GM21786 (cell line): ENCODE data around the gene SHH.
A peak's percentile ranks its signal among the peaks of the same experiment; 100 is the strongest.
"Not testable (repeated sequence)": the region's sequence is repeated elsewhere in the genome, so short reads cannot be mapped to it uniquely, and the experiment has no call there.

ENCODE experiments used
- ATAC-seq: cut with Tn5 transposase; IDR thresholded peaks from one replicate; pipeline ENCODE4 v1.9.1; 2021; ENCODE audit not compliant: unreplicated experiment

SHH gene

DNA sequence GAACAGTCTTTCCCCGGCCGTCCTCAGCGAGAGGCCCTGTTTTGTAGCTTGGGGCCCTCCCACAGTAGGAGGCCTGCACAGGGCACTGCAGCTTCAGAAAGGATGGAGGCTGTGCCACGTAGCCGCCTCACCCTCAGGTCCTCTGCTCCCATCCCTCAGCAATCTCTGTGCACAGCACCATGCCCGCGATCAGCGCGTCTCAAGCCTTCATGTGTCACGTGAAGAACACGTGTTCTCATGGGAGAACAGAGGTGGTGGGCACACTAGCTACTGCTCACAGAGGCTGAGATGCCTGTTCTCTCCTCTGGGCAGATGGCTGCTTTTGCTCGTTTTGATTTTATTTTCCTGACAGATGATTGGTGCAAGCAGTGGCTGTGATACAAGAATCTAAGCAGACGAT, 8.5 kb upstream of the SHH start:
- ATAC-seq: no peak

GRCh38 chr7:155820246-155820645, 8.0 kb upstream of the SHH start:
- ATAC-seq: no peak

DNA sequence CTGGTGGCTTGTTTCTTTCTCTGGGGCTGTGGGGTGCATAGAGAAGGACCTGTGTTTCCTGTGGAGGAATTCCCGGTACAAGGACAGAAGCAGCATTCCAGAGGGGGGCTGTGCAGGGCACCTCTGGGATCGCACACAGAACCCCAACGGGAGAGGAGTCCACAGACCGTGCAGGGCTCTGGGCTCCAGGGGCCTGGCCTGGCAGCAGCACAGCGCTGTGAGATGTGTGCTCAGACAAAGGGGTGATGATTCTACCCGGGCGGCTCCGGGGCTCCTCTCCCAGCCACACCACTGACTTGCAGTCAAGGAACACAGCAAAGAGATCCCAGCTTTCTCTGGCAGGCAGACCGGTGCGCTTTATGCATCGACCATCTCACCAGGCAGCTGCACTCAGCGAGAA, 6.9 kb upstream of the SHH start:
- no peak for ATAC-seq

GRCh38 chr7:155818820-155819168, 6.5 kb upstream of the SHH start:
- no peak for ATAC-seq

GRCh38 chr7:155818154-155818819, 6.0 kb upstream of the SHH start:
- ATAC-seq: no peak

DNA sequence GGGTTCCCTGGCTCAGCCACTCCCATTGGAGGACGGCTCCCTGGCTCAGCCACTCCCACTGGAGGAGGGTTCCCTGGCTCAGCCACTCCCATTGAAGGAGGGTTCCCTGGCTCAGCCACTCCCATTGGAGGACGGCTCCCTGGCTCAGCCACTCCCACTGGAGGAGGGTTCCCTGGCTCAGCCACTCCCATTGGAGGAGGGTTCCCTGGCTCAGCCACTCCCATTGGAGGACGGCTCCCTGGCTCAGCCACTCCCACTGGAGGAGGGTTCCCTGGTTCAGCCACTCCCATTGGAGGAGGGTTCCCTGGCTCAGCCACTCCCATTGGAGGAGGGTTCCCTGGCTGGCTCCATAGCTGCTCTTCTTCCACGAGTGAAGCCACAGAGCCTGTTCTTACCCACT, 5.3 kb upstream of the SHH start:
- ATAC-seq: not testable (repeated sequence)

DNA sequence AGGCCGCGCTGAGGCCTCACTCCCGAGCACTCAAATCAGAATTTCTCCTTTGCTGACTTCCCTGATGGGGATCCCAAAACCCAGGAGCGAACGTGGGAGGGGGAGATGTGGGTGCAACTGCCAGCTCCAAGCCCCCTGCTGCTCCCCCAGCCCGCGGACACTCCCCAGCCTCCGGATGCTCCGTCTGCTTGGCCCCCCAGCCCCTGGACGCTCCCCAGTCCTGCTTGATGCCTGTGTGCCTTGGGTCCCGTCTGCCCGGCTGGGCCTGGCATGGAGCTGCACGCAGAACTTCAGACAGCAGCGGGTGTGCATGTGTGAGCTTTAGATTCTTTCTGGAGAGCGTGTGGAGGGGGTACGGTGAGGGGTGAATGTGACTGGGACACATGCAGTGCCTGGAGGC, 4.7 kb upstream of the SHH start:
- no peak for ATAC-seq

- ATAC-seq: no peak
Observed at GRCh38 chr7:155816192-155816508, 3.9 kb upstream of the SHH start.

DNA sequence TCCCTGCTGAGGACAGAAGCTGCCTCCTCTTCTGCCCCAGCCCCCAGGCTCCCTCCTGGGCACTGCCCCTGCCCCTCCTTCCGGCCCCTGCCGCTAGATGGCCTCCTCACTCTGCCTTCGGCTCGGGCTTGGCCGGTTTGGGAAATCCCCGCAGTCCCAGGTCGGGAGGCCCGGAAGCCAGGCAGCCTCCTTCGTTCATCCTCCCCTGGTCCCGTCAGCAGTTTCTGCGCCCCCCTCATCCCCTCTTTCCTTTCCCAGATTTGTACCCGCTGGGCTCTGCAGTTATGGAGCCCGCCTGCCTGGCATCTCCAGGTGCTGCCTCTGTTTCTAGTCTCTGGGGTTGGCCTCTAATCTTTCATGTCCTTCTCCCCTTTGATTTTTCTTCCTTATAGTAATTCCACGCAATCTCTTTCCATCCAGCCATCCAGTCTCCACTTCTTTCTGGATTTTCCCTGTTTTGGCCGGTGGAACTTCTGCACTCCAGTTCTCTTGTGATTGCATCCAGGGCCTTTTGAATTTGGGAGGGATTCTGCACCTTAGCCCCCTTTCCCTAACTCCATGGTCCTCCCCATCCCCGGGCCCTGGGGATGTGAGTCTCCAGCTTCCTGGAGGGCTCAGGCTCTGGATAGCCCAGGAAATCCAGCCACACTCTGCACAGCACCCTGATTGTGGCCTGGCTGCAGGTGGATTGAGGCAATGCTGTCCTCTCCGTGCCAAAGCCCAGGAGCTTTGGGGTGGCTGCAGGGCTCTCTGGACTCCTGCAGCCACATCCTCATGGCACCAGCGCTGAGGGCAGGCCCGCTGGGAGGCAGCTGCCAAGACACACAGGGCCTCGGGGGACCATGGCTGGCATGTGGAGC, 3.3 kb upstream of the SHH start:
- peak; percentile 94 for ATAC-seq

- ATAC-seq: no peak
Observed at GRCh38 chr7:155814316-155815276, 2.3 kb upstream of the SHH start.

GRCh38 chr7:155813546-155814315, 1.5 kb upstream of the SHH start:
- no peak for ATAC-seq

- no peak for ATAC-seq
Observed at GRCh38 chr7:155813125-155813524, 862 bp upstream of the SHH start.

- ATAC-seq: no peak
Observed at GRCh38 chr7:155811560-155811894, 736 bp downstream of the SHH start.

DNA sequence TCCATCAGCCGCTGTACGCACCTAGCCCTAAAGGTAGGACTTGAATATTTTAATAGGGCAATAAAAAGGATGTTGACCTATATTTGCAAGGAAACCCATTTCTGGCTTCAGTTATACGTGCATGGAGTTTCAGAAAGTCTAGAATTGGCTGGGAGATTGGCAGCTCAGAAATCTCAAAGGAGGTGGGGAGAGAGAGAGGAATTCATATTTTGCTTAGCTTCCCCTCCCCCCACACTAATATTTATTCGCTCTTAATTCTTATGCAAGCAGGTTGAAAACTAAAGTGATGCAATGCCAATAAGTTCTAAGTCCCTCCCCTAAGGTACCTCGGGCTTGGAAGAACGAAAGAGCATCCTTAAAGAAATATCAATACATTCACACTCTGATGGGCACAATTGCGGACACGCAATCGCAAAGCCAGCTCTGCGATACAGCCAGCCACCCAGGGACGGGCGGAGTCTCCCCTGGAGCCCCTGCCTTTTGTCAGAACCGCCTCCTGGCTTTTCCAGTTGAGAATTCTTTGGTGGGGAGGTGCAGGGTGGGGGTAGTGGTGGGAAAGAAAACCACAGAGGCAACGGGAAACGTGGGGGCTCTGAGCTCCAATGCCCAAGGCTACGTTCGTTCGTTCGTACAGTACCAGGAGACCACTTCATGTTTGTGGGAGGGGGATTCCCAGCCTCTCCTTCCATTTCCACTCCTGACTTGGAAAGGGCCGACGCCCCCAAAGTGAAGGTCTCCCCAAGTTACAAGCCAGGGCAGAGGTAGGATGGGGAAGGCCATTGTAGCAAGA, 1.3 kb downstream of the SHH start:
- ATAC-seq: no peak

DNA sequence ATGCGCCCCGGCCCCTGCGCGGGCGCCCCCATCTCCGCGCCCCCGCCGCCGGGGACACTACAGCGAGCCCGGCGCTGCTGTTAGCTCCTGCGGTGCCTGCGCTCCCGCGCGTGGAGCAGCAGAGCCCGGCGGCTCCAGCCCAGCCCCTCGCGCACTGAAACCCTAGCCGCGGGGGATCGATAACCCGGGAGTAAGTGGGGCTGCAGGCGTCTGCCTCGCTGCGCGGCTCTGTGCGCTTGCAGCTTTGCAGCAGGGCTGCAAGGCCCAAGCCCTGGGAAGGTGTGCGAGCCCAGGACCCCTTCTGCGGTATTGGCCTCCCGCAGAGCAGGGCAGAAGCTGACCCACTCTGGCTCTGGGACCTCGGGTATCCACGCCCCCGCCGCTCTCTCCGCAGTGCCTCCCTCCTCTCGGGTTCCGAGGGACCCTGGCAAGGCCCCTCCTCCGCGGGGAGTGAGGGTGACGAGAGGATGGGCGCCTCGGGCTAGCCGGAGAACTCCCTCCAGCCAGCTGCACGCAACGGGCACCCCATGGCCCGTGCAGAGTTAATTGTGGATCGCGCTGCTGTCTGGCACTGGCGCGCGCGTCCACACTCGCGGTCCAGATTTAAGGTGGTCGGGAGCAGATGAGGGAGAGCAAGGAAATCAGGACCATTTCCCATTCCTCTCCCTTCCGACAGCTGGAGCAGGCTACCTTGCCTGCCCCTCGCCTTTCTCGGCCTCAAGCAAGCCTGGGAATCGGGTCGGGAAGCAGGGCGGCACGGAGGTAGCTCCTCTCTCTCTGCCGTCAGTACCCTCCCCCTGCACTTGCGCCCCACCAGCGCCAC, 2.1 kb downstream of the SHH start:
- no peak for ATAC-seq

DNA sequence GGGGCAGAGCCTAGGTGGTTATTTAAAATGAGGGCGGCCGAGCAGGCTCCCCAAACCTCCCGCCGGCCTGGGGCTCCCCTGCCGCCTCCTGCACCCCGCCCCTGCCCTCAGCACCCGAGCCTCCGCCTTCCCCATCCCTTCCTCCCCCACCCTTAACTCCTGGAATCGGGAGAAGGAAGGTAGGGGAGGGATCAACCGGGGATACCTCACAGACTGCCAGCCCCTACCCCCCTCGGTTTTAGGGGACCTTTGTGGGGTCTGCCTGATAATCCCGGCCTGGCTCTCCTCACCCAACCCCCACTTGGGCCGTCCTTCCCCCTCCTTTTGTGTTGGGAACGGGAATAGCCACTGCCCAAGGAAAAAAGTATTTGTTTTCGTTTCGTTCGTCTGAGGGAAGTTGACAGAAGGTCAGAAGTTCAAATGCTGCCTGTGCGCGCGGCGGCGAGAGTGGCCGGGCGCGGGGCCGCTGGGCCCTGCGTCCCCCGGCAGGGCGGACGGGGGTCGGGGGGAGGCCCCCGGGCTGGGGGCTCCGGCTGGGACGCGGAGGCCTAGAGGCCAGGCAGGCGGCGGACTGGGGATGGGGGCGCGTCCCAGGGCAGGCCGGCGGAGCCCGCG, 2.8 kb downstream of the SHH start:
- no peak for ATAC-seq

DNA sequence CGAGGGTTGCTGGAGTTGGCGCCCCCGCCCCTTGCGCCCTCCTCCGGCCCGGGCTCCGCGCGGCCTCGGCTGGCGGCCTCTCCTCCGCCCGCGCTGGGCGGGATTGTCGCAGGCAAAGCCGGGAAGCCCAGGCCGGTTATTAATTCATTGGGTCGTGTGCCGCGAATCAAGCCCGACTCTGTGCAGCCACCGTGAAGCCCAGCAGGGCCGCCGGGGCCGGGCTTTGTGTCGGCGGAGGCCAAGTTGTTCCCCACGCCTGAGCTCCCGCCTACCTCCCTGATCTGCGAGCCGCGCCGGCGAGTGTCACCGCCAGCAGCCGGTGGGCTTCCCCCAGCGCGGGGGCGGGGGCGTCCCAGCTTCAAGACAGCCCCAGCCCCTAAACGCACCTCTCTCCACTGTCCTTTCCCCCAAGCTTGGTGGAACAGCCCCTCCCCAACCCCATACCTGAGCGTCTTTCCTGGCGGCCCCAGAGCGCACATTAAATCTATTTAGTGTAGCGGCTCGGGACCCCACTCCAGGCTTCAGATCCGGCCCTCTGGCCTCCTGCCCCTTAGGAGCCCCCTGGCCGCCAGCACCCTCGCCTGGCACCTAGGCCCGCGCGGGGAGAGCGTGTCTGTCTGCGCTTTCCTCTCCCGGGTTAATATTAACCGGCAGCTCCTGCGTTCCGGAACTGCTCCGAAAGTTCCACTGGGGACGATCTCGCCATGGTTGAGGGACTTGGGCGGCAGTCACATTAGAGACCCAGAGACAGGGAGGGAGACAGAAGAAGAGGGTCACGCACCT, 3.5 kb downstream of the SHH start:
- ATAC-seq: no peak
